ENCODE measurements around the gene SETD7. TPM values are rescaled to one million over a fixed set of nuclear protein-coding genes. Genes with fewer than 3 reads are reported as not detected.

SETD7 gene
- total and polyA plus RNA-seq, 2 of the 8 experiments (the other 6 are each of a cell fraction or from before 2014, with no cell fraction given): 1.5 to 4.6 TPM

DNA sequence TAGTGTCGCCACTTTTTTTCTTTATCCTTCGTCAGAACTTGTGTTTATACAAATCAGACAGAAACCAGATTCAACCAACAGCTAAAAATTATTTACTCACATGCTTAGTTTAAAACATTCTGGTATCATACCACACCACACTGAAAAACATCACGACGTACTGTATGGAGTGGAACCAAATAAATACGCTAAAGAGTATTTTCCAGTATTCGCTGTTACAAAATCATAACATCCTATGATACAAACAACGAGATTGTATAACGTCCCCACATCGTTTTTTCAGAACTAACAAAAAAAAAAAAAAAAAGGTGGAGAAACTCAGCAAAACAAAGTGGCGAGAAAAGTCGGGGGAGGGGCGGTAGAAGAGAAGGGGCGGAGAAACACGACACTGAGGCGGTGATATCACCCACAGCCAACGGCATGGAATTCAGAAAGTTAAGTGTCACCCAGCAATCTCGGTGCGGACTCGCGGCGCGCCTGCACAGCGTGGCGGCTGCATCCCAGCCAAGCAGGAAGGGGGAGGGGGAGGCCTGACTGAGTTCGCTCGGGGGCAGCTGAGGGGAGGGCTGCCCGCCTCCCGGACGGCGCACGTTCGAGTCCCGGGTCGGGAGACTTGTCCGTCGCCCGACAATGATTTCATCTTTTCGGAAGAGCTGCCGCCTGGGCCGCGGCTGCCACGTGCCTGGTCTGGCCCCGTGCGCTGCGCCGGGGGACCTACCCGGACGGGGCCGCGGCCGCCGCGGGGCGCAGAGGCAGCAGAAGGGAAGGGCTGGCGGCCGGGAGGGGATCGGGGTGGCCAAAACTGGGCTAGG lies 920 bp downstream of the SETD7 start:
- H3K4ac ChIP-seq (replicated peaks; ENCODE audit: insufficient read length, low read depth, low read length): no peak overlapping the region
- no peak overlapping the region for H4K5ac ChIP-seq (ENCODE audit: insufficient read length, low read depth, low read length)
- peak overlapping the region; percentile 78 to 98 for H3K4me2 ChIP-seq (ENCODE audit: insufficient read depth in 1 of 2, low read depth in 2 of 2, low read length in 2 of 2)
- no peak overlapping the region for H2BK120ac ChIP-seq (replicated peaks; ENCODE audit: low read depth, low read length)
- H3K27ac ChIP-seq (ENCODE audit: low read depth, low read length): no peak overlapping the region
- peak overlapping the region; percentile 48 for H3K56ac ChIP-seq (replicated peaks; ENCODE audit: insufficient read length, low read depth, low read length)
- H3K9me3 ChIP-seq (ENCODE audit: insufficient read depth in 2 of 2, low read depth in 1 of 2, low read length in 1 of 2): no peaks in the 10 kb centered on the region
- peak overlapping the region; percentile 45; the same call in 1 of the 2 replicates for H2AFZ ChIP-seq (ENCODE audit: low read length)
- H3K9ac ChIP-seq (replicated peaks in 1 of 4; ENCODE audit: extremely low read depth in 1 of 4, low read depth in 3 of 4, low read length in 3 of 4): peak overlapping the region; percentile 1 to 82 (median 75); a peak in 6 of 7 replicates
- FAIRE-seq (peak; percentile 45), DNase-seq (ENCODE audit: low read depth in 1 of 2, low spot score in 2 of 2) (peak in 1 of 2 experiments; percentile 85)
- H2AK5ac ChIP-seq (ENCODE audit: low read depth, low read length): no peak overlapping the region
- H3K23me2 ChIP-seq (ENCODE audit: low read depth, low read length): peaks cover 19% of the 10 kb centered on the region; the same call in 1 of the 2 replicates
- 7% methylated on average over 54 of the region's 57 CpGs; no CpG with 5 or more reads in 1 of the 2 experiments for WGBS, 2 experiments (ENCODE audit: extremely low coverage in 1 of 2, insufficient coverage in 1 of 2, insufficient read length in 1 of 2, insufficient replicate concordance in 2 of 2, low coverage in 1 of 2, low lambda C conversion rate in 2 of 2, missing lambda C conversion rate in 1 of 2)
- peak overlapping the region; percentile 92 for H4K8ac ChIP-seq (ENCODE audit: extremely low read depth, insufficient read depth, low read length)
- ChIA-PET CTCF (ENCODE audit: partially characterized antibody) (interaction anchor here (1.1 to 3.3 kb wide), 4 partner anchors 10 to 98 kb away, joined by 3 to 10 read pairs (median 6); no protein-coding TSS in a partner anchor), POLR2A (ENCODE audit: partially characterized antibody) (interaction anchor here (1.2 to 1.3 kb wide), 2 partner anchors 25 to 114 kb away, joined by 3 read pairs; no protein-coding TSS in a partner anchor)
- H4K20me1 ChIP-seq (replicated peaks in 1 of 2; ENCODE audit: control insufficient read depth in 1 of 2, insufficient read depth in 2 of 2, low read length in 2 of 2): no peaks in the 10 kb centered on the region
- H2BK12ac ChIP-seq (ENCODE audit: low read depth, low read length): no peak overlapping the region
- H4K91ac ChIP-seq (replicated peaks; ENCODE audit: insufficient read length, low read length): no peak overlapping the region
- H3K36me3 ChIP-seq (ENCODE audit: control insufficient read depth in 2 of 4, insufficient read depth in 4 of 4, low read length in 3 of 4): no peaks in the 10 kb centered on the region
- peak overlapping the region; percentile 54 to 81 (median 70) for H3K4me3 ChIP-seq (ENCODE audit: extremely low read depth in 1 of 4, insufficient read depth in 2 of 4, low read depth in 3 of 4, low read length in 4 of 4)
- peak overlapping the region; percentile 63; the same call in 1 of the 2 replicates for H2BK15ac ChIP-seq (ENCODE audit: low read length)
- H3K27me3 ChIP-seq (replicated peaks in 1 of 4; ENCODE audit: control insufficient read depth in 3 of 4, extremely low read depth in 1 of 4, insufficient read depth in 3 of 4, low read length in 3 of 4): peaks cover 15 to 44% (median 39%) of the 10 kb centered on the region in 4 experiments
- no peak overlapping the region for H2BK5ac ChIP-seq (ENCODE audit: low read depth, low read length)
- no peak overlapping the region for H3K23ac ChIP-seq (ENCODE audit: insufficient read length)
- no peak overlapping the region for H3K14ac ChIP-seq (ENCODE audit: insufficient read length)
- H3K79me2 ChIP-seq (ENCODE audit: control insufficient read depth in 1 of 2, insufficient read depth in 2 of 2, low read length in 2 of 2): no peaks in the 10 kb centered on the region
- H3K79me1 ChIP-seq (ENCODE audit: low read depth, low read length): no peaks in the 10 kb centered on the region
- no peak overlapping the region for H2BK20ac ChIP-seq (ENCODE audit: low read length)
- peaks cover 0 to 10% (median 8%) of the 10 kb centered on the region in 4 experiments; a peak in 6 of 7 replicates for H3K4me1 ChIP-seq (replicated peaks in 1 of 4; ENCODE audit: control insufficient read depth in 3 of 4, insufficient read depth in 4 of 4, low read length in 3 of 4)
- H3K18ac ChIP-seq (ENCODE audit: extremely low read depth, low read length): no peak overlapping the region
- peak; percentile 68; the same call in 1 of the 2 replicates for TF ChIP-seq CREB1 (IDR thresholded peaks at IDR 0.05)
- TF ChIP-seq, protein P1, sequence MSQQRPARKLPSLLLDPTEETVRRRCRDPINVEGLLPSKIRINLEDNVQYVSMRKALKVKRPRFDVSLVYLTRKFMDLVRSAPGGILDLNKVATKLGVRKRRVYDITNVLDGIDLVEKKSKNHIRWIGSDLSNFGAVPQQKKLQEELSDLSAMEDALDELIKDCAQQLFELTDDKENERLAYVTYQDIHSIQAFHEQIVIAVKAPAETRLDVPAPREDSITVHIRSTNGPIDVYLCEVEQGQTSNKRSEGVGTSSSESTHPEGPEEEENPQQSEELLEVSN (IDR thresholded peaks at IDR 0.05): peak; percentile 80
- peak; percentile 89 for TF ChIP-seq ATF2 (IDR thresholded peaks at IDR 0.05; ENCODE audit: low read length)
- TF ChIP-seq, protein P2, sequence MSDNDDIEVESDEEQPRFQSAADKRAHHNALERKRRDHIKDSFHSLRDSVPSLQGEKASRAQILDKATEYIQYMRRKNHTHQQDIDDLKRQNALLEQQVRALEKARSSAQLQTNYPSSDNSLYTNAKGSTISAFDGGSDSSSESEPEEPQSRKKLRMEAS (IDR thresholded peaks at IDR 0.05): peak; percentile 95
- TF ChIP-seq, protein P3, sequence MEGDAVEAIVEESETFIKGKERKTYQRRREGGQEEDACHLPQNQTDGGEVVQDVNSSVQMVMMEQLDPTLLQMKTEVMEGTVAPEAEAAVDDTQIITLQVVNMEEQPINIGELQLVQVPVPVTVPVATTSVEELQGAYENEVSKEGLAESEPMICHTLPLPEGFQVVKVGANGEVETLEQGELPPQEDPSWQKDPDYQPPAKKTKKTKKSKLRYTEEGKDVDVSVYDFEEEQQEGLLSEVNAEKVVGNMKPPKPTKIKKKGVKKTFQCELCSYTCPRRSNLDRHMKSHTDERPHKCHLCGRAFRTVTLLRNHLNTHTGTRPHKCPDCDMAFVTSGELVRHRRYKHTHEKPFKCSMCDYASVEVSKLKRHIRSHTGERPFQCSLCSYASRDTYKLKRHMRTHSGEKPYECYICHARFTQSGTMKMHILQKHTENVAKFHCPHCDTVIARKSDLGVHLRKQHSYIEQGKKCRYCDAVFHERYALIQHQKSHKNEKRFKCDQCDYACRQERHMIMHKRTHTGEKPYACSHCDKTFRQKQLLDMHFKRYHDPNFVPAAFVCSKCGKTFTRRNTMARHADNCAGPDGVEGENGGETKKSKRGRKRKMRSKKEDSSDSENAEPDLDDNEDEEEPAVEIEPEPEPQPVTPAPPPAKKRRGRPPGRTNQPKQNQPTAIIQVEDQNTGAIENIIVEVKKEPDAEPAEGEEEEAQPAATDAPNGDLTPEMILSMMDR (IDR thresholded peaks at IDR 0.05; ENCODE audit: control extremely low read depth in 1 of 3, insufficient read depth in 1 of 3, low read depth in 1 of 3, low read length in 3 of 3): no peak

Measured in H1 (cell line).